Stimulated activated CD4-positive, alpha-beta T cell treated with anti-CD3 and anti-CD28 coated beads, Interleukin-1b, Interleukin-23, amount 100 ng/mL, for 1 hour (primary cell): ENCODE data around the gene ANXA6.

ENCODE experiments used
- DNase-seq, 2 donors: peaks; one replicate each; pipeline ENCODE4 v3.0.0-alpha.2; 2020; ENCODE audit warnings: low read depth in 2 of 2

Gene ANXA6

DNA sequence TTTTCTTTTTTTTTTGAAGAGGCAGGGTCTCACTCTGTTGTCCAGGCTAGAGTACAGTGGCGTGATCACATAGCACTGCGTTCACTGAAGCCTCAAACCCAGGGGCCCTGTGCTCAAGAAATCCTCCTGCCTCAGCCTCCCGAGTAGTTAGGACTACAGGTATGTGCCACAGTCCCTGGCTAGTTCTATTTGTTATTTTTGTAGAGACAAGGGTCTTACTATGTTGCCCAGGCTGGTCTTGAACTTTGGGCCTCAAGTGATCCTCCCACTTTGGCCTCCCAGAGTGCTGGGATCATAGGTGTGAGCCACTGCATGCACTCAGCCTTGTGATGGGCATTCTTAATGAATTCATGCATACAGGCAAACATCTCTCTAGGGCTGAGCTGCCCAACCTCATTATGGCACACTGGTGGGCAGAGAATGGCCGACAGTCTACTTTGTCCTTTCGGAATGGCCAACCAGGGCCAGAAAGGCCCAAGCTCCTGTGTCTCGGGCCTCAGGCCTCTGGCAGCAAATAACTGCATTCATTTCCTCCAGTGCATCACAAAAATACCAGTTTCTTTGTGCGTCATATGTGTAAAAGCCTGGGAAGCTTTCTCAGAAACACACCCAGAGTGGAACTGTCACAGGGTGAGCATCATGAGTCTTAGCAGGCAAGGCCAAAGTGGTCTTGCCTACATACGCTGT lies 27.2 kb downstream of the ANXA6 start:
- no peak for DNase-seq

DNA sequence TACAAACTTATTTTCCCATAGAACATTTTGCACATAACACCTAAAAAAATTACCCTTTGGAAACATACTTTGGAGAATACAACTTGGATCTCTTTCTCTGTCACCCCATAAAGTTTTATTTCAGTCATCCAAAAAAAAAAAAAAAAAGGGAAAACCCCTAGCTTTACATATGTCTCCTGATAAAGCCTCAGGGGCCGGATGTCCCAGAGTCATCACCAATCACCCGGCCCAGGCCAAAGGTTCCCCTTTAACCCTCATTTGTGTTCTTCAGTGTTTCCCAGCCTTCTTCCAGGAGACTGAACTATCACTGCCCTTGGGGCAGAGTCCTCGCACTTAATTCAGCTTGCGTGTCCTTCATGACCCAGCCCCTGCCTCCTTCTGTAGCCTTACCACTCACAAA lies 28.8 kb downstream of the ANXA6 start:
- no peak for DNase-seq

DNA sequence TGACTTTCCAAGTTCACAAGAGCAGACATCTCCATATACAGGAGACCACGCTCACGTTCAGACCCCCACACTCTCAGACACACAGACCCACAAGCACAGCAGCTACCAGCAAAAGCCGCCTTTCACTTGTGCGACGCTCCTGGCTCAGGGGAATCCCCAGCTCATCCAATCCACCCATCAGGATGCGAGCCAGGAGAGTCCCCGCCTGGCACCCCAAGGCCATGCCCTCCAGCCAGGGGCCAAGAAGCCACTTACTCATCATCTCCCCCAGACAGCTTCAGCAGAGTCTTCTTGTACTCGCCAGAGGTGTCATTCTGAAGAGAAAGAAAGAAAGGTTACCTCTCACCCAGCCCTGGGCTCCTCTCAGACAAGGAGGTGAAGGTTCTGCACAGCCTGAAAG lies 29.7 kb downstream of the ANXA6 start:
- DNase-seq = no peak

DNA sequence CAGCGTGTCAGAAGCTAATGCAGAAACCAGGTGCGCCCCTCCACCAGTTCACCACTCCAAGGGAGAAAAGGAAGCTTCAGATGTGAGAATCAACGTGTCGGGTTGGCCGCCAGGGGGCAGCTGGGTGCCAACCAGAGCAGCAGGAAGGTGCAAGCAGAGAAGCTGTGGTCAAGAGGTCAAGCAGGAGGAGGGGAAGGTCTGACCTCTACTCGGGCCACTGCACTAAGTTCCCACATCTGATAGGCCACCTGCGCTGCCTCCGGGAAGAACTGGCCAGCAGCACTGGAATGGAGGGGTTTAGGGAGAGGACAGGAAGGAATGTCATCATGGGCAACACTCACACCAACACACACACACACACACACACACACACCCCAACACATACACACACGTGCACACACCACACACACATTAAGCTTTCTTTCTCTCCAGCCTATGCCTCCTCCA lies 31.4 kb downstream of the ANXA6 start:
- DNase-seq = peak; percentile 28 to 43

DNA sequence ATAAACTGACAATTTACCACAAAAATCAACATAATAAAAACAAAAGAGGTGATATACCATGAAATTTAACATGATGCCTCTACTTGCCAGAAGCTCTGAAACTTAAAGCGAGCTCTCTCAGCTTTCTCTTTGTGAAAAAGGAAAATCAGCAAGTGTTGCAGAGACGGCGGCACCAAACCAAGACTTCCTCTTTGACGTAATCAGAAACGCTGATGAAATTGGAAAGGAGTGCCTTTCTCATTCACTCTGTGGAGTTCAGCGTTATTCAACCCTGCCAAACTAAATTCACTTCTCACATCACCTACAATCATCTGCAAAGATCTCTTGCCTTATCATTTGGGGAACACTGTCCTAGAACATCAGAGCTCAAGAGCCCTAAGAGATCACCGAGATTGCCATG lies 32.2 kb downstream of the ANXA6 start:
- DNase-seq = no peak

DNA sequence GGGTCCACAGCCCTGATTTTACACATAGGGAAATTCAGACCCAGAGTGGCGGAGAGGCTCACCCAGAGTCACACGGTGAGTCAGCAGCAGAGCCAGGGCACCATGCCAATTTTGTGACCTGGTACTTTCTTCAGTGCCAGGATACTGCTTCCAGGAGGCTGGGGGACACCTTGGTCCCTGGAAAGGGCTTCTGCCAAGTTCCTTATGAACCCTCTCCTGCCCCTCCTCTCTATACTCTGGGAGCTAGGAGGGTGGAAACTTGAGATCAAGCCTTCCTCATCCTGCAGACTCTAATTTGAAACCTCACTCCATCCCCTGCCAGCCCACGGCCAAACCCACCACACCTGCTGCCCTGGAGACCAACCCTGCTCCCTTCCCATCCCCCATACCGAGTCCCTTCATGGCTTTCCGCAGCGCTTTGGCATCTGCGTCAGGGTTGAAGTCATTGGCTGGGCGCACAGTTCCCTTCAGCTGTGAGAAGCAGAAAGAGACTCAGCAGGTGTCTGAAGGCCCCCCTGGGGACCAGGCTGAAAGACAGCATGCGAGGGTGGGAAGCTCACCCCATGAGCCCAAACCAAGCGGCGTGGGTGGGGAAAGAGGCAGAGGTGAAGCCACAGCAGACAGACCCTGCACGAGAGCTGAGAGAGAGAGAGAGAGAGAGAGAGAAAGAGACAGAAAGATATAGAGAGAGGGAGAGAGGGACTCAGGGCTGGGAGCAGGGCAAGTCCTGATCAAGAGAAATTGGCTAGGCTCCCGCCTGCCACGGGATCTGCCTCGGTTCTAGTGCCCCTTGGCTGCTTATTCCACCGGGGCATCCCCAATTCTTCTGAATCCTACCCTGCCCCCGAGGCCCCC lies 33.5 kb downstream of the ANXA6 start:
- no peak for DNase-seq

DNA sequence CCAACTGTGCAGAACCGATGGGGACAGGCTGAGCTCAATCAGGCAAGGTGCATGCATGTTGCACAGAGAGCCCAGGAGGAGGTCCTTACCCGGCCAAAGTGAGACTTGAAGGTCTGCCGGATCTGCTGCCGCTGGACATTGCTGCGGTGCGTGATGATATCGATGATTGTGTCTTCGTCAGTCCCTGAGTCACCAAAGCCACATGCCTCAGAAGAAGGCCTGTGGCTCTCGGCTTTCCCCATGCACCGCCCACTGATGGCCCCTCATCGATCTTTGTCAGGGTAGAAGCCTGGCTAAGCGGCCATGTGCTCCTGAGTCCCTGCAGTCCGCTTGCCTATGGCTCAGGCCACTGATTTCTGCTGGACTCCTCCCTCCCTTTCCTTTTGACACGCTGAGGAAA lies 34.8 kb downstream of the ANXA6 start:
- no peak for DNase-seq

DNA sequence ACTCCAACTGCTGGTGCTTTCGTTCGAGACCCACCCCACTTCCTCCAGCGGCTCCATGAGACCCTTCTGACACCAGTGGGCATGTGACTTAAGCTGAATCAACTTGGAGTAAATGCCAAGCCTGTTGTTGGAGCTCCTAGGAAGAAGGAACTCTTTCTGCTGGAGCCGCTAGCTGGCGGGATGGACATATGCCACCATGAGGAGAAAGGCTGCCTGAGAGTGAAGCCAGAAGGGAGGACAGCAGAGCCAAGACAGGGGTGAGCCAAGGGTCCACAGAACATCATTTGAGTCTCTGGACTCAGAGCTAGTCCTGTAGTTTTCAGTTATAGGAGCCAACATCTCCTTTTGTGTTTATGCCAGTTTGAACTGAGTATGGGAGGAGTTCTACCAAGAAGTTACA lies 35.9 kb downstream of the ANXA6 start:
- no peak for DNase-seq

DNA sequence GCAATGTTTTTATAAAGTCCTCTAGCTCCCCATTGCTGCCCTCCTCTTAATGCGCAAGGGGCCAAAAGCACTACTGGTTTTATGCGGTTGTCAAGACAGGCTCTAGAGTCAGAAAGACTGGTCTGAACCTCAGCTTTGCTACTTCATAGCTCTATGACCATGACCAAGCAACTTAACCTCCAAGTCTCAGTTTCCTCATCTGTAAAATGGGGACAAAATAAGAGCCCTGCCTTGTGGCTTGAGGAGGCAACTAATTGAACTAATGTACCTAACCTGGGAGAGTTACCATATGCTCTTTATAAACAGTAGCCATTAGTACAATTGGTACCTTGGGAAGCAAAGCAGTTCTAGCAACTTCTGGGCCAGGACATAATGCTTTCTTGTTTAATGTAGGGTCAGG lies 36.5 kb downstream of the ANXA6 start:
- DNase-seq = no peak

DNA sequence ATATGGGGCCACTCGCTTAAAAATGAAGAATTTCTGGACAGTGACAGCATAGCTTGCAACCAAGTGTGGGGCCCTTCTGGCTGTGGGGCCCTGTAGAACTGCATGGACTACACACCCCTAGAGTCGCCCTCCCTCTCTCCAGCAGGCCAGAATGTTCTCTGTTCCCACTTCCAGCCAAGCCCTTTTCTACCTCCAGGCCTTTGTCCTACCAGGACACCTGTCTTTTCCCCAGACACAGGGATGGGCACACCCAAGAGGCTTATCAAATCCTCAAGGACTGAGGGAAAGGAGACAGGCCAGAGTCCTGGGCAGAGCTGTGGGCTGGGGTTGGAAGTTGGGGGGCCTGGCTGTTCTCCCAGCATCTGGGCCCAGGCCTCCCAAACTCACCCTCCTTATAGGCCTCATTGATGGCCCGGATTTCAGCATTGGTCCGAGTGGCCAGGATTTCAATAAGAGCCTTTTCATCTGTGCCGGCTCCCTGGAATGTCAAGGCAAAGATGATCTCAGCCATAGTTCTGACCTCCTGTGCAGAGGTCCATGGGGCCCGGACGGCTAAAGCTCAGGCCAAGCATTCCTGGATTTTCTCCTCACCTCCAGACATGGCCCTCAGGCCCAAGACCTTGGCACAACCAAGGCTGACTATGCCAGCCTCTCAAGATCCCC lies 38.5 kb downstream of the ANXA6 start:
- no peak for DNase-seq

DNA sequence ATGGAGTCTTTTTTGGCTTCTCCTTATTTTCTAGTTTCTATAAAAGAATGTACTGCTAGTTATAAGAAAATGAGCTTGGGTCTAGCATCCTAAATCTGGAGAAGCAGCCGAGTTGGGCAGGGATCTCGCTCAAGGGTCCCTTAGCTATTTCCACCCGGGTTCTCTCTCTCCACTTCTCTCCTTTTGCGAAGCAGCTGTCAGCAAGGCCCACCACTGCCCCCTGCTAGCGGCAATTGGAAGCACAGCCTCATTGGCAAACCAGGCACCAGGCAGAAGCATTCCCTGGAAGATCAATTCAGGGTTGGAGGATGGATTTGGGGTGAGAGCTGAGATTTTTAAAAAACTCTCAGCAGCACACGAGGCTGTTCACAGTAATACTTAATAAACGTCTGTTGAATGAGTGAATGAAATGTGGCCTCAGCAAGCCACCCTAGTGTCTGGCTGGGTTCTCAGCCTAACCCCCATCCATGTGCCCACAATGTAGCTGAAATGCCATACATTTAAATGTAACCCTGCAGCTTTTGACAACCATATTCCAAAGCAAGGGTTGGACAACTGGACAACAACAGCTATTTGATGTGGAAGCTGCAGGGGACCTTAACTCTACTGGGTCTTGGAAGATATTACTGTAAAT lies 42.2 kb downstream of the ANXA6 start:
- peak; percentile 34 to 69 for DNase-seq

DNA sequence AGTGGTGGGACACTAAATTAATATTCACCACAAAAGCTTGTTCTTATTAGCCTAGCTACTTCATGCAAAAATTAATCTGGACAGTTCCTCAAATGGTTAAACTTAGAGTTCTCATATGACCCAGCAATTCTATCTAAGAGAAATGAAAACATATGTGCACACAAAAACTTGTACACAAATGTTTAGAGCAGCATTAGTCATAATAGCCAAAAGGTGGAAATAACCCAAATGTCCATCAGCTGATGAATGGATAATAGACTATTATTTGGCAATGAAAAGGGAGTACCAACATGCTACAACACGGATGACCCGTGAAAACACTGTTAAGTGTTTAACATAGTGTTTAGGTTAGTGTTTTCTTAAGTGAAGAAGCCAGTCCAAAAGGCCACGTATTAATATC lies 43.9 kb downstream of the ANXA6 start:
- no peak for DNase-seq

DNA sequence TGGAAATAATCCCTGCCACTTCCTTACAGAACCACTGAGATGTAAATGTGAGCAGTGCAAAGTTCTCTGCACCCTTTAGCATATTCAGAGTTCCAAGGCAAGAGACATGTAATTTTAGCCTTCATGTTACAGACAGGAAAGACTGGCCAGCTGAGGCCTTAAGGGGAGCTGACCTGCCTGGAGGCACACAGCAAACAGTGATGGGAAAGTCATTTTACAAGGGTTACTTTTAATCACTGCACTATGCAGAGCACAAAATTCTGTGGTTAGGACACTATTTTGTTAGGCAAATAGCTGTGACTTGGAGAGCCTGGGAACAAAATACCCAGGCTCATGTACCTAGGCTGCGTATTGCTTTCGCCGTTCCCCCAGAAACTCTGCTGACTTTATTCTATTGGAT lies 46.6 kb downstream of the ANXA6 start:
- no peak for DNase-seq

DNA sequence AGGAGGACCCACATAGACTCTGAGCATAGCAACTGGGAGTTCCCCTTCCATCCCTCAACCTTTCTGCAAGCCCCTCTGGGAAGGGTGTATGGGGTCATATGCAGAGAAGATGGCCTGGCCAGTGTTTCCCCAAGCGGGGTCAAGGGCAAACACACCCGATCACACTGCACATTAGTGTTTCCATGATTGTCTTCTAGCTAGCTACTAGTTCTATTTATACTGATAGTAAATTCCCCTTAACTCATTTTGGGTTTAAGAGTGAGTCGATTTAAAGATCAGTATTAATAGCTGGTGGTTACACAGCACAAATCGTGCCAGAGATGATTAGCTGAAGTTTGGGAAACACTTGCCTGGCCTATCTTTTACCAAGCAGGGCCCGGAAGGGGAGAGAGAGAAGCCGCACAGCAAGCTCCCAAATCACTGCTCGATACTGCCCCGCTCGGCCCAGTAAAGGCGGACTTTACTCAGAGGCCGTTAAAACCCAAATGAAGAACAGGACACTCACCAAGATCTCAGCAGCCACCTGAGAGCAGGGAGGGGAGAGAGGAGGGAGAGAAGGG lies 47.4 kb downstream of the ANXA6 start:
- no peak for DNase-seq

DNA sequence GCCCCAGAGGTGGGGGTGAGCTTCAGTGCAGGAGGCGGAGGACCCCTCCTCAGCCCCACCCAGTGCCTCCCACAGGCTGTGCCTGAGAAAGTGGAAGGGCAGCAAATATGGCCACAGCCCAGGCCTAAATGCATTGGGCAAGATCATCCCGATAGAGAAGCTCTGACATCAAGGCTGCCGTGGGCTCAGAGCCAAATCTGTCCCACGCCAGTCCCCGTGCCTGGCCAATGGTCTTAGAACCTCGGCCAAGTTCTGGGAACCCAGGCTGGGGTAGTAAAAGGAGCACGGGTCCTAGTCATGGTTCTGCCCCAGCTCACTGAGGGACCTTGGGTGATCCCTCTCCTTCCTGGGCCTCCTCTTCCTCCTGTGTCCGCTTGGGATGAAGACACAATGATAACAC lies 49.0 kb downstream of the ANXA6 start:
- no peak for DNase-seq

DNA sequence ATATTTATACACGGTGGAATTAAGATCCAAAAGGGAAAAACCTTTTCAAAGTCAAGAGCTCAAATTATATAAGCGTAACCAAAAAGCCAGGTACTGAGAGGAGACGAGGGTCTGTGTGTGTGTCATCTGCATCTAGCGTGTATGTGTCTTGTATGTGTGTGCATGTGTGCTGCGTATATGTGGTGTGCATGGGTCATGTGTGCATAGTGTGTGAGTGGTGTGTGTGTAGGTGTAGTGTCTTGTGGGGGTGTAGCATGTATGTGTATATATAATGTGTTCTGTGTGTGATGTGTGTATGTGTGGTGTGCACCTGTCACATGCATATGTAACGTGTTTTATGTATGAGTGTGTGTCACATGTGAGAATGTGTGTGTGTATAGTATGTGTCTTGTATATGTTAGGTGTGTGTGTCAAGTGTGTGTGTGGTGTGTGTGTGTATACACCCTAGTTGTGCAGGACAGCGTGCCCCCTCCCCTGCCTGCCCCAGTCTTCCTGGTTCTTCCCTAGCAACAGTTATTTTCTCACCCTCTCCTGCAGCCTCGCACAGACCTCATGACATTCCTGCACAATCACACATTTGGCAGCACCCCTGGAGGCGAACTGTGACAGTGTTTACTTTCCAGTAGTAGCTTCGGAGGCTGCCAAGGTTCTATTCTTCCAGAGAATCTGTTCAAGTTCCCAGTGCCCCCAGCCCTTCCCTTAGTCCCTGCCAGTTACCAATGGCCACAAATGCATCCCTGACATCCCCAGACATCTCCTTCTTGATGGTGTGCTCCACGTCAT lies 49.6 kb downstream of the ANXA6 start:
- no peak for DNase-seq

DNA sequence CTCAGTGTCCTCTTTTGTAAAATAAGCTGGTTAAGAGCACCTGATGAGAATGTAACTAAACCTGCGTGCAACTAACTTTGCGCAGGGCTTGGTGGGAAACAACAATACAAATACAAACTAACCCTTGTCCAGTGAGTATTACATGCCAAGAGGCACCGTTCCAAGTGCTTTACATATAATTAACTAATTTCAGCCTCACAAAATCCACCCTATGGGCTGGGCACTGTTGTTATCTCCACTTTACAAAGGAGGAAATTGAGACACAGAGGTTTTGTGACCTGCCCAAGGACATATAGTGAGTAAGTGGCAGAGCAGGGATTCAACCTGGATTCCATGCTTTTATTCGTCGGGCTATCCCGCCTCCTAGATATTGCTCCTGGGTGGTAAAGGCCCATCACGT lies 50.5 kb downstream of the ANXA6 start:
- DNase-seq = no peak

DNA sequence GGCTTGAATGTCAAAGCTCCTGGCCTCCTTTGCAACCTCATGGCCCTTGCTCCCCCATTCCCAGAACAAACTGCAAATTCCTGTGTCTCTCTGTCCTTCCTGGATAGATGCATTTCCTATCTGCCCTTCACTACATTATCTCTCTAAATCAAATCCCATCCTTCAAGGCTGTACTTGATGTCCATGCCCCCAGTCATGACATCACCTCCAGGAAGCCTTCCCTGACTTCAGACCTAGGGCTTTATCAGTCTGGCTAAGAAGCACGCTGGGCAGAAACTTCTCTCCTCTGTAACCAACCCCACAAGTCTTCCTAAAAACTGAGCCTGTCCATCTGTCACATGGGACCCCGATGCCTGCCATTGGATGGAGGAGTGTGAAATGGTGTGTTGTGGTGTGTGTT lies 51.1 kb downstream of the ANXA6 start:
- DNase-seq = no peak

DNA sequence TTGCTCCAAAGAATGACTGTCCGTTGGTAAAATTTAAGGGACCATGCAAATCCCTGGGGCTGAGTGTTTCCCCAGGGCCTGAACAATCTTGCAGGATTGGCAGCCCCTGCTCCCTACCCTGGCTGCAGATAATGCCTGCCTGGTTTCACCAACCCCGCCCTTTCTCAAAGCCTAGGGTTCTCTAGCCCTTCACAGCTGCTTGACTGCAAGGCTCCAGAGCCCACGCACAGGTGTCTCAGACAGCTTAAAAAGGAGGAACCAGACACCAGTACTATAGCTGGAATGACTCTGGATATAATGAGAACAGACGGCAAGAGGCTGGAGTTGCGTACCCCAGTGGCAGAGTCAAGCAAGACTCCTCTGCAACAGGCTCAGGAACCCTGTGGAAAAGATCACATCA lies 51.5 kb downstream of the ANXA6 start:
- DNase-seq = no peak

DNA sequence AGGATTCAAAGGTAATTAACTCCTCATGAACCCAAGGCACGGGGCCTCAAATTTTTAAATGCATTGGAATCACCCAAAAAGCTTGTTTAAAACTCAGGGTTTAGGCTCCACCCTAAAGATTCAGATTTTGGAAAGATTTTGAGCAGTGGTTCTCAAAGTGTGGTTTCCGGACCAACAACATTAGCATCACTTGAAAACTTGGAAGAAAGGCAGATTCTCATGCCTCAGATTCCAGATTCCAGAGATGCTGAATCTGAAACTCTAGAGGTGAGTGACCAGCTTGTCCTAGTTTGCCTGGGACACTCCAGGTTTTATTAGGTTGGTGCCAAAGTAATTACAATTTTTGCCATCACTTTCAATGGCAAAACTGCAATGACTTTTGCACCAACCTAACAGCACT lies 52.0 kb downstream of the ANXA6 start:
- DNase-seq = no peak

DNA sequence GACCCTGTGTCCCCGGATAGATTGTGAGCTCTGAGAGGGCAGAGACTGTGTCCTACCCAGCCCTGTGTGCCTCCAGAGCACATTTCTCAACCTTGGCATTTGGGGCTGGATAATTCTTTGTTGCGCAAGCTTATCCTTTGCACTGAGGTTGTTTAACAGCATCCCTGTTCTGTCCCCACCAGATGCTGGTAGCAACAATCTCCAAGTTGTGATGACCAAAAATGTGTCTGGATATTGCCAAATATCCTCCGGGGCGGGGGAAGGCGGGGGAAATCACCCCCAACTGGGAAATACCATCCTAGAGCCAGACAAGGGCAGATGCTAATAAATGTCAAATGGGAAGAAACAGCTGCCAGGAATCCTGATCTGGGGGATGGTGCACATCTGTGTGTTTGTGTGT lies 52.8 kb downstream of the ANXA6 start:
- DNase-seq = no peak
